HG03342 (cell line): ENCODE measurements around the gene PLXNB3.
"Not testable (repeated sequence)": the region's sequence is repeated elsewhere in the genome, so short reads cannot be mapped to it uniquely, and the experiment has no call there.

Experiments used
- ATAC-seq: cut with Tn5 transposase; IDR thresholded peaks from one replicate; pipeline ENCODE4 v1.9.1; 2021; ENCODE audit warnings: mild to moderate bottlenecking, moderate library complexity; ENCODE audit not compliant: unreplicated experiment

The PLXNB3 gene

GRCh38 chrX:153731845-153732215 is 32.2 kb upstream of the PLXNB3 start:
- ATAC-seq, result no peak

GRCh38 chrX:153732401-153732800 is 31.6 kb upstream of the PLXNB3 start:
- no peak for ATAC-seq

GRCh38 chrX:153733651-153734240 is 30.3 kb upstream of the PLXNB3 start:
- ATAC-seq, result no peak

GRCh38 chrX:153734871-153735270 is 29.2 kb upstream of the PLXNB3 start:
- ATAC-seq, result no peak

- no peak for ATAC-seq
Observed at GRCh38 chrX:153735274-153735673, 28.8 kb upstream of the PLXNB3 start.

- ATAC-seq, result no peak
Observed at GRCh38 chrX:153736071-153736820, 27.8 kb upstream of the PLXNB3 start.

GRCh38 chrX:153736871-153737441 is 27.1 kb upstream of the PLXNB3 start:
- ATAC-seq, result no peak

- ATAC-seq, result no peak
Observed at GRCh38 chrX:153738056-153738605, 25.9 kb upstream of the PLXNB3 start.

- ATAC-seq, result no peak
Observed at GRCh38 chrX:153739754-153740486, 24.1 kb upstream of the PLXNB3 start.

- ATAC-seq, result no peak
Observed at GRCh38 chrX:153740631-153741222, 23.3 kb upstream of the PLXNB3 start.

- ATAC-seq, result no peak
Observed at GRCh38 chrX:153741446-153741845, 22.6 kb upstream of the PLXNB3 start.

- ATAC-seq, result not testable (repeated sequence)
Observed at GRCh38 chrX:153742111-153742510, 21.9 kb upstream of the PLXNB3 start.

GRCh38 chrX:153742796-153743467 is 21.1 kb upstream of the PLXNB3 start:
- not testable (repeated sequence) for ATAC-seq

- not testable (repeated sequence) for ATAC-seq
Observed at GRCh38 chrX:153743468-153744209, 20.4 kb upstream of the PLXNB3 start.

GRCh38 chrX:153744210-153745066 is 19.6 kb upstream of the PLXNB3 start:
- ATAC-seq, result no peak

- ATAC-seq, result not testable (repeated sequence)
Observed at GRCh38 chrX:153745067-153745433, 19.0 kb upstream of the PLXNB3 start.

- ATAC-seq, result no peak
Observed at GRCh38 chrX:153746359-153746758, 17.7 kb upstream of the PLXNB3 start.

- not testable (repeated sequence) for ATAC-seq
Observed at GRCh38 chrX:153746991-153747390, 17.1 kb upstream of the PLXNB3 start.

- ATAC-seq, result not testable (repeated sequence)
Observed at GRCh38 chrX:153749017-153749416, 15.0 kb upstream of the PLXNB3 start.
